HG03442 (cell line): ENCODE data around the gene FAM131A.

Source experiments
- ATAC-seq: cut with Tn5 transposase; IDR thresholded peaks from one replicate; pipeline ENCODE4 v1.9.1; 2021; ENCODE audit warnings: mild to moderate bottlenecking, moderate library complexity; ENCODE audit not compliant: unreplicated experiment

The FAM131A gene

GRCh38 chr3:184375747-184376461, 38.5 kb downstream of the FAM131A start:
- no peak for ATAC-seq

- ATAC-seq, result no peak
Measured at GRCh38 chr3:184377374-184377773, 40.0 kb downstream of the FAM131A start.

GRCh38 chr3:184377882-184378445, 40.6 kb downstream of the FAM131A start, which contains the start of gene THPO:
Gene THPO, minus strand, starts transcription at chr3:184378207. Its CDS starts 1,948 bp downstream, at chr3:184376259.
- ATAC-seq, result no peak

GRCh38 chr3:184378651-184379357, 41.4 kb downstream of the FAM131A start:
- no peak for ATAC-seq

GRCh38 chr3:184379358-184380184, 42.2 kb downstream of the FAM131A start, which contains the start of gene CHRD:
Gene CHRD, plus strand, starts transcription at chr3:184380054. Its CDS starts 265 bp downstream, at chr3:184380319.
- no peak for ATAC-seq

- no peak for ATAC-seq
Measured at GRCh38 chr3:184380185-184380626, 42.8 kb downstream of the FAM131A start.

- ATAC-seq, result no peak
Measured at GRCh38 chr3:184380627-184381260, 43.3 kb downstream of the FAM131A start.

- no peak for ATAC-seq
Measured at GRCh38 chr3:184381261-184382224, 44.1 kb downstream of the FAM131A start.

GRCh38 chr3:184382326-184383032, 45.1 kb downstream of the FAM131A start:
- no peak for ATAC-seq

GRCh38 chr3:184383033-184383740, 45.8 kb downstream of the FAM131A start:
- ATAC-seq, result no peak

- no peak for ATAC-seq
Measured at GRCh38 chr3:184384342-184384741, 46.9 kb downstream of the FAM131A start.

GRCh38 chr3:184384856-184385422, 47.5 kb downstream of the FAM131A start:
- no peak for ATAC-seq

GRCh38 chr3:184386047-184386806, 48.8 kb downstream of the FAM131A start:
- no peak for ATAC-seq

GRCh38 chr3:184387174-184387714, 49.8 kb downstream of the FAM131A start:
- no peak for ATAC-seq

GRCh38 chr3:184388164-184388935, 51.0 kb downstream of the FAM131A start:
- no peak for ATAC-seq

- no peak for ATAC-seq
Measured at GRCh38 chr3:184388936-184389230, 51.5 kb downstream of the FAM131A start.
